Stimulated activated CD4-positive, alpha-beta T cell treated with anti-CD3 and anti-CD28 coated beads, TNF-alpha, amount 100 ng/mL, for 4 hours (primary cell): ENCODE data around the gene ZNF444.
"Not testable (repeated sequence)": the region's sequence is repeated elsewhere in the genome, so short reads cannot be mapped to it uniquely, and the experiment has no call there.

Experiments used
- DNase-seq, 3 experiments: peaks; one replicate each; pipeline ENCODE4 v3.0.0-alpha.2; 2020; ENCODE audit warnings: low read depth in 3 of 3

Gene ZNF444

DNA sequence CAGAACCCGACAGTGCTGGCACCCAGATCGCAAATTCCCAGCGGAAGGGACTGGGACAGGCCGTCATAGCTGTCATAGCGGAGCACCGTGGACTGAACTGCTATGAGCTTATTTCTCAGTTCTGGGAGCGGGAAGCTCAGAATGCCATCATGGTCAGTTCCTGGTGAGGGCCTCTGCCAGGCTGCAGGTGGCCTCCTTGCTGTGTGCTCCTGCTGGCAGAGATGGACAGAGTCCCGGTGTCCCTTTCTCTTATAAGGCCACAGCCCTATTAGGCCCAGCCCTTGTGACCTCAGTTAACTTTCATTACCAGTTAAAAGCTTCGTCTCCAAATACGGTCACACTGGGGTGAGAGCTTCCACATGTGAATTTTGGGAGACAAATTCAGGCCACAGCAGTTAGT lies 4.6 kb downstream of the ZNF444 start:
- DNase-seq = no peak

- no peak for DNase-seq
These were observed 5.8 kb downstream of the ZNF444 start for GRCh38 chr19:56146904-56147303.

DNA sequence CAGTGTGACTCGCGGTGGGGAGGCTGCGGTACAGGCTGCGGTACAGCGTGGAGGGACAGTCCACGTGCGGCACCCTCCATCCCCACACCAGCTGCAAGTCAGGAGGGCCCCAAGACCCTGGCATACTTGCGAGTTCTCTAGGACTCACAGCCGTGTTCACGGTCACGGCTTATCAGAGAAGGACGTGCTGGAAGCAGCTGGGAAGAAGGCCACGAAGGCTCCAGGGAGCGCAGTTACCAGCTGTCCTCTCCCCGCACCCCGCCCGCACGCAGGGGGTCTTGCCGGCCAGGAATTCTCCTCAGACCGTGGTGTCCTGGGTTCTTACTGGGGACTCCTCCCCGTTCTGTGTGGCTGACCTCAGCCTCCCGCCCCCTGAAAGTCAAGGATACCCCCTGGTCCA lies 6.2 kb downstream of the ZNF444 start:
- no peak for DNase-seq

DNA sequence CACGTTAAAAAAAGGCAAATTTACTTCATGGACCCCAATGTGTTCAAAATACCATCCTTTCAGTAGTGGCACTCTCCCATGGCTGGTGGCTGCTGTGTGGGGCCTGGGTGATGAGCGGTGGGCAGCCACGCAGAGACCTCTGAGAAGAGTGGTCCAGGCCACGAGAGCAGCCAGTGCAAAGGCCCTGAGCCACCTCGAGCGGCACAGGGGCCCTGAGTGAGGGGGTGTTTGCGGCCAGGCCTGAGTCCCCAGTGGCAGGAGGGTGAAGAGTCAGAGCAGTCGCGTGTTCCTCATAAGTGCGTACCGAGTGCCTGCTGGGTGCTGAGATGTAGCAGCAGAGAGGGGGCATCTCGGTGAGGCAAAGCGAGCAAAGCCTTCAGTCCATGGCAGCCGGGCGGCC lies 7.0 kb downstream of the ZNF444 start:
- no peak for DNase-seq

DNA sequence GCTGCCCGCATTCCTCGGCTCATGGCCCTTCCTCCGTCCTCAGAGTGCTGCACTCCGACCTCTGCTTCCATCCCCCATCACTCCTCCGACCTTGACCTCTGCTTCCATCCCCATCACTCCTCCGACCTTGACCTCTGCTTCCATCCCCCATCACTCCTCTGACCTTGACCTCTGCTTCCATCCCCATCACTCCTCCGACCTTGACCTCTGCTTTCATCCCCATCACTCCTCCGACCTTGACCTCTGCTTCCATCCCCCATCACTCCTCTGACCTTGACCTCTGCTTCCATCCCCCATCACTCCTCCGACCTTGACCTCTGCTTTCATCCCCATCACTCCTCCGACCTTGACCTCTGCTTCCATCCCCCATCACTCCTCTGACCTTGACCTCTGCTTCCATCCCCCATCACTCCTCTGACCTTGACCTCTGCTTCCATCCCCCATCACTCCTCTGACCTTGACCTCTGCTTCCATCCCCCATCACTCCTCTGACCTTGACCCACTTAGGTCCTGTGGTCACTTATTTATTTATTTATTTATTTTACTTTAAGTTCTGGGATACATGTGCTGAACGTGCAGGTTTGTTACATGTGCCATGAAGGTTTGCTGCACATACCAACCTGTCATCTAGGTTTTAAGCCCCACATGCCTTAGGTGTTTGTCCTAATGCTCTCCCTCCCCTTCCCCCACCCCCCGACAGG lies 8.0 kb downstream of the ZNF444 start:
- not testable (repeated sequence) for DNase-seq

- no peak for DNase-seq
These were observed 8.6 kb downstream of the ZNF444 start for GRCh38 chr19:56149656-56150038.

DNA sequence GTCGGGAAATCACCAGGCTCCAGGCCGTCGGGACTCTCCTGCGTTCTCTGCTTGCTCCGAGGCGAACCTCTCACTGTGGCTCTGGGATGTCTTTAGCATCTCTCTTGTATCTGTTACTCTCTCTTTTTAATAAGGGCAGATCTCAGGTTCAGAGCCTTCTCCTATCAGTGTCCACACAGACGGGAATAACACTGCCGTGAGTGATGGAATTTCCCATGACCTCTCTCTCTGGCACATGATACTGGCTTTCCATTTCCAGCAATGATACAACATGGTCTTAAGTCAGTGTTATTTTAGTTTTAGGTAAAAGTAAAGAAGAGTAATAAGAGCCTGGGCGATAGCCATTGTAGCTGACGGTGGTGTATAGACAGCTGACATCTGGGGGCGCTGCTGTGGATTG lies 9.3 kb downstream of the ZNF444 start:
- DNase-seq = no peak

DNA sequence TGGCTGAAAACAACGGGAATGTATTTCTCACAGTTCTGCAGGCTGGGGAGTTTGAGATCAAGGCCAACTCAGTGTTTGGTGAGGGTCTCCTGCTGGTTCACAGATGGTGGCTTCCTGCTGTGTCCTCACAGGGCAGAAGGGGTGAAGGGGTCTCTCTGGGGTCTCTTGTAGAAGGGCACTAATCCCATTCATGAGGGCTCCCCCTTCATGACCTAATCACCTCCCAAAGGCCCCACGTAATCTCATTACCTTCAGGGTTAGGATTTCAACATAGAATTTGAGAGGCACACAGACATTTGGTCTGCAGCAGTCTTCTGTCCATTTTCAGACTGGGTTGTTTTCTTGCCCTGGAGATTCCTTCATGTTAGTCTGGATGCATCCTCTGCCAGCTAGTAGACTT lies 11.6 kb downstream of the ZNF444 start:
- DNase-seq = no peak

DNA sequence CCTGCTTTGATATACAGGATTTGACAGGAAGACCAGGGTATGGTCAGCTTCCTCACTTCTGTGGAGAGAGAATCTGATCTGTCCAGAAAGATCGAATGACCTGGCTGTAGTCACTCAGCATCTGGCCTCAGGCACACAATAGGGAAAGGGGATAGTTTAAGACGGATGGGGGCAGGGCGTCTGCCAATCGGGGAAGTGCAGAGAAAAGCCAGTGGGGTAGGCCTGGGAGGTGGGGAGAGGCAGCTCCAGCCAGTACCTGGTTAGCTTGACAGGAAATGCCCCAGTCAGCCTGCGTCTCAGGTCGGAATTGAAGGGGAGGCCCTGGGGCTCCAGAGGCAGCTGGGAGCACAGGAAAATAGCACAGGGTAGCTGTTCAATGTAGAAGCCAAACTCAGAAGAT lies 12.4 kb downstream of the ZNF444 start:
- DNase-seq = no peak

- no peak for DNase-seq
These were observed 14.1 kb downstream of the ZNF444 start for GRCh38 chr19:56155124-56155687.

- DNase-seq = no peak
These were observed 15.7 kb downstream of the ZNF444 start for GRCh38 chr19:56156768-56157167.

- DNase-seq = no peak
These were observed 17.2 kb downstream of the ZNF444 start for GRCh38 chr19:56158170-56158757.

GRCh38 chr19:56159009-56159559 lies 18.0 kb downstream of the ZNF444 start:
- DNase-seq = no peak

DNA sequence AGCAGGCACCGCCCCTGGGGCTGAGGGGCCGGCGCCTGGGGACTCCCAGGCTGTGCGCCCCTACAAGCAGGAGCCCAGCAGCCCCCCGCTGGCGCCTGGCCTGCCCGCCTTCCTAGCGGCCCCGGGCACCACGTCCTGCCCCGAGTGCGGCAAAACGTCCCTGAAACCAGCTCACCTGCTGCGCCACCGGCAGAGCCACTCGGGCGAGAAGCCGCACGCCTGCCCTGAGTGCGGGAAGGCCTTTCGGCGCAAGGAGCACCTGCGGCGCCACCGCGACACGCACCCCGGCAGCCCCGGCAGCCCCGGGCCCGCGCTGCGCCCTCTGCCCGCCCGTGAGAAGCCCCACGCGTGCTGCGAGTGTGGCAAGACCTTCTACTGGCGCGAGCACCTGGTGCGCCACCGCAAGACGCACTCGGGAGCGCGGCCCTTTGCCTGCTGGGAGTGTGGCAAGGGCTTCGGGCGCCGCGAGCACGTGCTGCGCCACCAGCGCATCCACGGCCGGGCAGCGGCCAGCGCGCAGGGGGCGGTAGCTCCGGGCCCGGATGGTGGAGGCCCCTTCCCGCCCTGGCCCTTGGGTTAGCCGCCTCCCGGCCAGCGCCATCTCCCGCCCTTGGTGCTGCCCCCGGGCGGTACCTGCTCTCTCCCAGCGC lies 18.7 kb downstream of the ZNF444 start:
- no peak for DNase-seq

- DNase-seq = no peak
These were observed 20.4 kb downstream of the ZNF444 start for GRCh38 chr19:56161534-56161933.

DNA sequence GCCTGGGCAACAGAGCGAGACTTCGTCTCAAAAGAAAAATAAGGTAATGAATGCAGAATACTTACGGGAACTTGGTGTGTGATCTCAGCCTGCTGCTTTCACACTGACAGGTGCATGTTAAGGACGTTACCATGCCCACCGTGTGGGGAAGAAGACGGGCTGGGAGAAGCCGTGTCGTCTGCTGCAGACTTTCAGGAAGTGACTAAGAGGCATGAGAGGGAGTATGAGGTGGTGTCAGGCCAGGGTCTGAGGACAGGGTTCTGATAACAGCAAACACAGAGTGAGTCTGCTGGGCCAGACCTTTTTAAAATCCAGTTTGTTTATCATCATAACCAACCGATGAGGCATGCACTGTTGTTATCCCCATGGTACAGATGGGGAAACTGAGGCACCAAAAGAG lies 21.2 kb downstream of the ZNF444 start:
- no peak for DNase-seq

DNA sequence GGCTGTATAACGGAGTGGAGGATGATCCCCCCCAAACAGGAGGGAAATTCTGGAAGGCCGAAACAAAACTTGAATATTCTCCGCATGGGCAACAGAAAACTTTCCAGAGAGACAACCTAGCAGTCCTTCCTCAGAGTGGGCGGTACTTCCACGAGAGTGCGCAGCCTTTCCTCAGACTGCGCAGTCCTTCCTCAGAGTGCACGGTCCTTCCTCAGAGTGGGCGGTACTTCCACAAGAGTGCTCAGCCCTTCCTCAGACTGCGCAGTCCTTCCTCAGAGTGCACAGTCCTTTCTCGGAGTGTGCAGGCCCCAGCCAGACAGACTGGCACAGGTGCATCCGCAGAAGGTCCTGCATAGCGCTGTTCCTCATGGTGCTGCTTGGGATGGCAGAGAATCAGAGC lies 22.0 kb downstream of the ZNF444 start:
- no peak for DNase-seq

- DNase-seq = no peak
These were observed 26.0 kb downstream of the ZNF444 start for GRCh38 chr19:56167064-56167578.

DNA sequence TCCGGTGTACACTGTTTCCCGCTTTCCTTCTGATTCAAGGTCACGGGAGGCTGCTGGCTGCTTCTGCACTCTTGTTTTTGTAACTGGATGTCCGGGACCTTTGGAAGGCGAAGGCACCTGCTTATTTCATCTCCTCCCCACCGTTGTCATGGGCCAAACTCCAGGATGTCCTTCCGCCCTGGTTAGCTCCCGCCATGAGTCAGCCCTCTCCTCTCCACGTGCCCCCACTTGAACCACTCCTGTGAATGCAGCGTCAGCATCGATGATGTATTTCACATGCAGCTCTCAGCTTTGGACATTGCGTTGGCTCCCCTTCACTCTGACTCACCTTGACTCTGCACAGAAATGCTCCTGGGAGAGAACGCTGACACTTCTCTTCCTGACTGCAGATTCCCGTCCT lies 29.2 kb downstream of the ZNF444 start:
- DNase-seq = no peak

DNA sequence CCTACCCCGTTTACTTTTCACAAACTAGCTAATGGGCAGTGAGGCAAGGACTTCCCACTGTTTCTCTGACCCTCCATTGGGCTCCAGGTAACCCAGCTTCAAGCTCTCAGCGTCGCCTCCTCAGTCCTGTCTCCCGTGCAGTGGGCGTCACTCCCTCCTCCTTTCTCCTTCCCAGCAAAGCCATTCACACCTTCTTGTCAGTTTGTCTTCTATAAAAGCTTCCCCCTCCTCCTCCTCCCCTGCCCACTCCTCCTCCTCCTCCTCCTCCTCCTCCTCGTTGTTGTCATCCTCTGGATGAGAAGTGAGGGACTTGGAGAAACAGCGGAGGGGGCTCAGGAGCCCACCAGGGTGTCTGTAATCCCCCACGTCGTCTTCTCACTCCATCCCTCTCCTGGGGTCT lies 33.0 kb downstream of the ZNF444 start:
- DNase-seq = no peak

DNA sequence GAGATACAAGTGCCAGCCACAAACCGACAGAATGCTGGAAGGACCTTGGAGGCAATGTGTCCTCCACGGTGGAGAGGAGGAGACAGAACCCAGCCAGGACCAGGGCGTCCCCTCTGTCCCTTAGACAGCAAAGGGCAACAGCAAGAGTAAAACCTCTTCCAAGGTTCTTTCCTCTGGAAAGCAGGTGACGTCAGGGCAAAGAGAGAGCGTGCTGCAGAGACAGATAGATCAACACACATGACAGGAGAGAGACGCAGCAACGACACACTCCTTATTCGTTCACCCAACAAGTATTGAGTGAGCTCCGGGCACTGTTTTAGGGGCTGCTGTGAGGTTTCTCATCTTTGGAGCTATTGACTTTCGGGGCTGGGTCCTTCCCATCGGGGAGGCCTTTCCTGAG lies 33.5 kb downstream of the ZNF444 start:
- DNase-seq = no peak

DNA sequence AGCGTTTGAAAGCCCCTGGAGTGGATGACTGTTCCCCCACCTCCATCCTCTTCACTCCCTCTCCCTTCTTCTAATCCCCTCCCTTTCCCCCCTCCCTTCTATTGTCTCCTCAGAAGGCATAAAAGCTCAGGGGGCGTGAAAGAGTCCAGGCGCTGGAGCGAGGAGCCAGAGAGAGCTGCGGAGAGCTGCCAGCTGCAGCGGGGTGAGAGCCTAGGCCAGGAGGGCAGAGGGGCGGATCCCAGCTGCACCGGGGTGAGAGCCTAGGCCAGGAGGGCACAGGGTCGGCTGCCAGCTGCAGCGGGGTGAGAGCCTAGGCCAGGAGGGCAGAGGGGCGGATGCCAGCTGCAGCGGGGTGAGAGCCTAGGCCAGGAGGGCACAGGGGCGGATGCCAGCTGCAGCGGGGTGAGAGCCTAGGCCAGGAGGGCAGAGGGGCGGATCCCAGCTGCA lies 34.8 kb downstream of the ZNF444 start, which contains the start of gene GALP:
GALP (plus strand) TSS at position 148 of the 447 bp plus-strand sequence. CDS start 1,101 bp downstream, outside the sequence.
- not testable (repeated sequence) for DNase-seq
